Measurements from ENCODE around the gene PTPRE.

DNA sequence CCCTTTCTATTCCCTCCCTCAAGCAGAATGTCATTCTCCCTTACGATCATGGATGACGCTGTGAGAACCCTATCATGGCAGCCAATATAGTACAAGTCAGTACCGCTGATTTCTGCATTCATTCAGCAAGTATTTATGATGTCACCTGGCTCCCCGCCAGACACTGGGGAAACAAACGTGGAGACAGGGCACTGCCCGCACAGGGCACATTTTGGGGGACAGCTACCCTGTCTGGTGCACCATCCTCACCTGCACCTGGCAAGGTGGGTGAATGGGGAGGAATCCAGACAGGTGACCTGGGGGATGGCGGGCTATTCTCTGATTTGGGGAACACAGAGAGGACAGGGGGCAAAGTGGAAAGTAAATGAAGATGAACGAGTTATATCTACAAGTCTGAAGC lies 190.9 kb downstream of the PTPRE start:
- TF ChIP-seq, protein P1, sequence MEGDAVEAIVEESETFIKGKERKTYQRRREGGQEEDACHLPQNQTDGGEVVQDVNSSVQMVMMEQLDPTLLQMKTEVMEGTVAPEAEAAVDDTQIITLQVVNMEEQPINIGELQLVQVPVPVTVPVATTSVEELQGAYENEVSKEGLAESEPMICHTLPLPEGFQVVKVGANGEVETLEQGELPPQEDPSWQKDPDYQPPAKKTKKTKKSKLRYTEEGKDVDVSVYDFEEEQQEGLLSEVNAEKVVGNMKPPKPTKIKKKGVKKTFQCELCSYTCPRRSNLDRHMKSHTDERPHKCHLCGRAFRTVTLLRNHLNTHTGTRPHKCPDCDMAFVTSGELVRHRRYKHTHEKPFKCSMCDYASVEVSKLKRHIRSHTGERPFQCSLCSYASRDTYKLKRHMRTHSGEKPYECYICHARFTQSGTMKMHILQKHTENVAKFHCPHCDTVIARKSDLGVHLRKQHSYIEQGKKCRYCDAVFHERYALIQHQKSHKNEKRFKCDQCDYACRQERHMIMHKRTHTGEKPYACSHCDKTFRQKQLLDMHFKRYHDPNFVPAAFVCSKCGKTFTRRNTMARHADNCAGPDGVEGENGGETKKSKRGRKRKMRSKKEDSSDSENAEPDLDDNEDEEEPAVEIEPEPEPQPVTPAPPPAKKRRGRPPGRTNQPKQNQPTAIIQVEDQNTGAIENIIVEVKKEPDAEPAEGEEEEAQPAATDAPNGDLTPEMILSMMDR (IDR thresholded peaks at IDR 0.05; ENCODE audit: low read depth, low read length), result no peak
- no peak for TF ChIP-seq POLR2A (IDR thresholded peaks at IDR 0.05; ENCODE audit: extremely low read depth, insufficient read length)
